Upper lobe of left lung (tissue), 6 donors: ENCODE data around the gene TTLL5. TPM values are rescaled to one million over a fixed set of nuclear protein-coding genes. Genes with fewer than 3 reads are reported as not detected.

Experiments used
- ATAC-seq, 2 donors: fragments of 200-7000 bp; cut with Tn5 transposase; one replicate each; pipeline ENCODE4 v1.9.1; 2022; ENCODE audit warnings: mild to moderate bottlenecking in 2 of 2, moderate library complexity in 2 of 2; ENCODE audit not compliant: low FRiP score in 2 of 2
- DNase-seq, 2 donors: peaks; one replicate each; pipeline ENCODE4 v3.0.0-alpha.2; 2019 to 2020
- H3K27ac ChIP-seq, 4 donors: fragments of 200-600 bp; sonication (generic); one replicate each; pipeline ENCODE4 v1.5.1; 2016 to 2019
- H3K27me3 ChIP-seq, 4 donors: fragments of 200-600 bp; sonication (generic); one replicate each; pipeline ENCODE4 v1.5.1; 2017 to 2019
- H3K36me3 ChIP-seq, 4 donors: fragments of 200-600 bp; sonication (generic); one replicate each; pipeline ENCODE4 v1.5.1; 2016 to 2019
- H3K4me1 ChIP-seq, 4 donors: fragments of 200-600 bp; sonication (generic); one replicate each; pipeline ENCODE4 v1.5.1; 2018 to 2019
- H3K4me3 ChIP-seq, 4 donors: fragments of 200-600 bp; sonication (generic); one replicate each; pipeline ENCODE4 v1.5.1; 2017 to 2019; ENCODE audit warnings: mild to moderate bottlenecking in 2 of 4, moderate library complexity in 1 of 4
- H3K9me3 ChIP-seq, 4 donors: fragments of 200-600 bp; sonication (generic); one replicate each; pipeline ENCODE4 v1.5.1; 2018 to 2019
- CTCF ChIP-seq, 6 experiments: fragments of 450-650 bp in 4 of 6; fragments of 200-600 bp in 2 of 6; sonication (generic) in 2 of 6; IDR thresholded peaks; one replicate each; pipeline ENCODE4 v1.5.1; 2016 to 2019; ENCODE audit warnings: antibody characterized with exemption in 6 of 6
- EP300 ChIP-seq, 4 donors: sonication (generic); formaldehyde crosslinking; IDR thresholded peaks; one replicate each; pipeline ENCODE4 v1.5.1; 2017; ENCODE audit warnings: antibody characterized with exemption in 4 of 4, control low read depth in 2 of 4
- POLR2A ChIP-seq, 4 donors: fragments of 450-650 bp; IDR thresholded peaks; one replicate each; pipeline ENCODE4 v1.5.1; 2016 to 2017; ENCODE audit warnings: antibody characterized with exemption in 4 of 4, mild to moderate bottlenecking in 2 of 4
- POLR2AphosphoS5 ChIP-seq, 2 donors: sonication (generic); formaldehyde crosslinking; IDR thresholded peaks; one replicate each; pipeline ENCODE4 v1.5.1; 2017; ENCODE audit warnings: antibody characterized with exemption in 2 of 2
- WGBS, 2 donors: methylation state at CpG; one replicate each; pipeline ENCODE4 v1.1.5; 2017 to 2018; 5-methylcytosine and 5-hydroxymethylcytosine counted together
- total RNA-seq, 6 donors: library from RNA; depleted of rRNA in 4 of 6; stranded (reverse); fragments of >200 nt in 4 of 6; gene quantifications; one replicate each; pipeline versions ENCODE4 v1.1.0 to v1.2.1, GENCODE V29; 2016 to 2021
- donor health status: DM: no; HTN: no; CAD: no; lungs with moderate emphysema.
- donor health status: DM: no; HTN: yes; CAD: no; lungs with severe emphysema.

The TTLL5 gene
- total RNA-seq, 6 donors from 2014 or later: 24.5 to 85.9 (median 33.5) TPM

GRCh38 chr14:75657331-75657730 lies 3.7 kb upstream of the TTLL5 start:
- no peaks in the 10 kb centered on the region for H3K9me3 ChIP-seq
- H3K4me3 ChIP-seq: no peak overlapping the region
- no peaks in the 10 kb centered on the region for H3K27me3 ChIP-seq
- DNase-seq: no peak
- no peak for ATAC-seq
- H3K36me3 ChIP-seq: peaks cover 3 to 37% (median 26%) of the 10 kb centered on the region in 4 donors
- 70 to 74% methylated on average over 4 of the region's 4 CpGs for WGBS, 2 donors
- H3K27ac ChIP-seq: no peak overlapping the region
- TF ChIP-seq CTCF (IDR thresholded peaks at IDR 0.05) (no peak), POLR2AphosphoS5 (IDR thresholded peaks at IDR 0.05) (no peak), EP300 (IDR thresholded peaks at IDR 0.05) (no peak), POLR2A (IDR thresholded peaks at IDR 0.05) (no peak)
- H3K4me1 ChIP-seq: peaks cover 7 to 23% (median 19%) of the 10 kb centered on the region in 4 donors

- peak overlapping the region in 1 of 4 donors; percentile 88 for H3K4me3 ChIP-seq
- ATAC-seq: no peak
Measured at GRCh38 chr14:75658957-75659356, 2.1 kb upstream of the TTLL5 start.

GRCh38 chr14:75660238-75660629 lies 812 bp upstream of the TTLL5 start:
- peak in 1 of 2 donors; percentile 12 for ATAC-seq
- DNase-seq: peak in 1 of 2 donors; percentile 47
- no peak for TF ChIP-seq POLR2A (IDR thresholded peaks at IDR 0.05)
- TF ChIP-seq EP300 (IDR thresholded peaks at IDR 0.05): no peak
- no peak for TF ChIP-seq POLR2AphosphoS5 (IDR thresholded peaks at IDR 0.05)
- TF ChIP-seq CTCF (IDR thresholded peaks at IDR 0.05): no peak
- Histone ChIP-seq H3K27me3 (no peaks in the 10 kb centered on the region), H3K4me1 (peaks cover 9 to 25% (median 20%) of the 10 kb centered on the region in 4 donors), H3K9me3 (no peaks in the 10 kb centered on the region), H3K4me3 (peak overlapping the region; percentile 26 to 88 (median 80)), H3K27ac (peak overlapping the region; percentile 79 to 86 (median 86)), H3K36me3 (peaks cover 7 to 19% (median 15%) of the 10 kb centered on the region in 4 donors)
- 19 to 22% methylated on average over 4 of the region's 4 CpGs for WGBS, 2 donors

More at GRCh38 chr14:75658957-75659356, 2.1 kb upstream of the TTLL5 start:
- 97 to 100% methylated on average over 2 of the region's 2 CpGs for WGBS, 2 donors
- peaks cover 7 to 26% (median 21%) of the 10 kb centered on the region in 4 donors for H3K36me3 ChIP-seq
- DNase-seq: no peak
- H3K27ac ChIP-seq: no peak overlapping the region
- H3K27me3 ChIP-seq: no peaks in the 10 kb centered on the region
- TF ChIP-seq POLR2A (IDR thresholded peaks at IDR 0.05): no peak
- TF ChIP-seq CTCF (IDR thresholded peaks at IDR 0.05): no peak
- no peaks in the 10 kb centered on the region for H3K9me3 ChIP-seq
- peaks cover 9 to 25% (median 21%) of the 10 kb centered on the region in 4 donors for H3K4me1 ChIP-seq

GRCh38 chr14:75661499-75661814 lies 411 bp downstream of the TTLL5 start:
- Histone ChIP-seq H3K36me3 (peaks cover 5 to 12% (median 8%) of the 10 kb centered on the region in 4 donors), H3K9me3 (no peaks in the 10 kb centered on the region), H3K27ac (peak overlapping the region; percentile 79 to 86 (median 86)), H3K4me3 (peak overlapping the region; percentile 77 to 88 (median 82)), H3K27me3 (no peaks in the 10 kb centered on the region), H3K4me1 (peaks cover 9 to 25% (median 20%) of the 10 kb centered on the region in 4 donors)
- 0 to 1% methylated on average over 5 to 13 of the region's 18 CpGs for WGBS, 2 donors
- ATAC-seq: peak in 1 of 2 donors; percentile 16
- TF ChIP-seq EP300 (IDR thresholded peaks at IDR 0.05) (no peak), POLR2A (IDR thresholded peaks at IDR 0.05) (no peak), POLR2AphosphoS5 (IDR thresholded peaks at IDR 0.05) (no peak), CTCF (IDR thresholded peaks at IDR 0.05) (no peak)
- no peak for DNase-seq

GRCh38 chr14:75662966-75663365 lies 1.9 kb downstream of the TTLL5 start:
- no peak for TF ChIP-seq POLR2AphosphoS5 (IDR thresholded peaks at IDR 0.05)
- no peak for TF ChIP-seq CTCF (IDR thresholded peaks at IDR 0.05)
- ATAC-seq (no peak), DNase-seq (no peak)
- no peaks in the 10 kb centered on the region for H3K27me3 ChIP-seq
- H3K27ac ChIP-seq: no peak overlapping the region
- WGBS, 2 donors: 50 to 76% methylated on average over 3 of the region's 3 CpGs
- no peaks in the 10 kb centered on the region for H3K9me3 ChIP-seq
- H3K36me3 ChIP-seq: peaks cover 0 to 6% (median 2%) of the 10 kb centered on the region in 4 donors
- H3K4me1 ChIP-seq: peaks cover 9 to 25% (median 20%) of the 10 kb centered on the region in 4 donors
- no peak overlapping the region for H3K4me3 ChIP-seq
